Cardiac fibroblast (primary cell): ENCODE measurements around the gene EVI5.

ENCODE experiments used
- DNase-seq, 2 donors: peaks; one replicate each; pipeline versions ENCODE4 v3.0.0 to v3.0.0-alpha.2; 2010; ENCODE audit warnings: low read depth in 2 of 2
- H3K4me3 ChIP-seq, 2 donors: replicated peaks in 1 of 2; 1 replicate in 1 of 2; 2 replicates in 1 of 2; pipeline ENCODE4 v1.5.1; 2011; ENCODE audit warnings: low read depth in 2 of 2, low read length in 2 of 2, mild to moderate bottlenecking in 2 of 2, moderate library complexity in 1 of 2
- CTCF ChIP-seq: IDR thresholded peaks from one replicate; pipeline ENCODE4 v1.5.1; 2011; ENCODE audit warnings: low read depth, mild to moderate bottlenecking, low read length, inconsistent platforms

The EVI5 gene

GRCh38 chr1:92784639-92785500 lies at the start of gene EVI5:
EVI5 (minus strand) TSS chr1:92785108; CDS start chr1:92736546, 48,562 bp downstream.
- H3K4me3 ChIP-seq, result peak within 1 kb of the TSS; percentile 86 to 89
- peak; percentile 33 for TF ChIP-seq CTCF
- DNase-seq, result peak; percentile 98 to 99

GRCh38 chr1:92834617-92835016 lies 49.7 kb upstream of the EVI5 start:
- no peak for DNase-seq
- H3K4me3 ChIP-seq, result peak overlapping the region in 1 of 2 donors; percentile 98
- no peak for TF ChIP-seq CTCF

GRCh38 chr1:92833840-92834239 lies 48.9 kb upstream of the EVI5 start:
- peak overlapping the region; percentile 98 for H3K4me3 ChIP-seq
- DNase-seq, result no peak
- TF ChIP-seq CTCF, result no peak

- DNase-seq, result peak in 1 of 2 donors; percentile 38
- peak overlapping the region; percentile 98 for H3K4me3 ChIP-seq
- TF ChIP-seq CTCF, result no peak
Observed at GRCh38 chr1:92832537-92833114, 47.7 kb upstream of the EVI5 start.

GRCh38 chr1:92831762-92832536 lies 47.0 kb upstream of the EVI5 start, which contains the start of gene RPL5:
RPL5 (plus strand) TSS chr1:92832040; CDS start chr1:92832115, 75 bp downstream.
- peak within 1 kb of the TSS; percentile 98 for H3K4me3 ChIP-seq
- DNase-seq, result peak; percentile 98 to 99
- TF ChIP-seq CTCF, result peak; percentile 95

GRCh38 chr1:92831368-92831761 lies 46.5 kb upstream of the EVI5 start:
- H3K4me3 ChIP-seq, result no peak overlapping the region
- DNase-seq, result no peak
- TF ChIP-seq CTCF, result no peak
